BJ (cell line): Measurements from ENCODE around the gene MBIP. TPM values are rescaled to one million over a fixed set of nuclear protein-coding genes. Genes with fewer than 3 reads are reported as not detected.
A peak's percentile ranks its signal among the peaks of the same experiment; 100 is the strongest.

ENCODE experiments used
- CTCF ChIA-PET: fragments of 350-600 bp; formaldehyde crosslinking; extraction: SDS; loops from one replicate; lab custom pipeline; 2021; ENCODE audit warnings: antibody characterized with exemption, inconsistent platforms; lab: Yijun Ruan, JAX
- POLR2A ChIA-PET: fragments of 300-600 bp; sonication (Branson Sonifier 250); formaldehyde crosslinking; extraction: SDS; loops from one replicate; lab custom pipeline; 2021; ENCODE audit warnings: antibody characterized with exemption; lab: Charles Lee
- DNase-seq: peaks from one replicate; pipeline ENCODE4 v3.0.0-alpha.2; 2011; ENCODE audit warnings: low read depth
- H3K27me3 ChIP-seq: 2 replicates; pipeline ENCODE4 v1.6.0; 2011; ENCODE audit warnings: low read length; ENCODE audit not compliant: control insufficient read depth, insufficient read depth
- H3K36me3 ChIP-seq: 2 replicates; pipeline ENCODE4 v1.5.1; 2011; ENCODE audit warnings: low read length; ENCODE audit not compliant: control insufficient read depth, insufficient read depth
- H3K4me3 ChIP-seq: 2 replicates; pipeline ENCODE4 v1.5.1; 2011; ENCODE audit warnings: low read depth, mild to moderate bottlenecking, control low read depth, low read length
- CTCF ChIP-seq: IDR thresholded peaks from 2 replicates; pipeline ENCODE4 v1.5.1; 2011; ENCODE audit warnings: low read depth, mild to moderate bottlenecking, control low read depth, inconsistent platforms, low read length, moderate library complexity; ENCODE audit not compliant: insufficient read depth
- polyA plus RNA-seq: library from polyadenylated mRNA; depleted of rRNA; stranded (reverse); fragments of >200 nt; gene quantifications from 2 replicates; pipeline ENCODE4 v1.2.3, GENCODE V29; 2011

MBIP gene
- polyA plus RNA-seq, 1 experiment: 10.7 TPM

DNA sequence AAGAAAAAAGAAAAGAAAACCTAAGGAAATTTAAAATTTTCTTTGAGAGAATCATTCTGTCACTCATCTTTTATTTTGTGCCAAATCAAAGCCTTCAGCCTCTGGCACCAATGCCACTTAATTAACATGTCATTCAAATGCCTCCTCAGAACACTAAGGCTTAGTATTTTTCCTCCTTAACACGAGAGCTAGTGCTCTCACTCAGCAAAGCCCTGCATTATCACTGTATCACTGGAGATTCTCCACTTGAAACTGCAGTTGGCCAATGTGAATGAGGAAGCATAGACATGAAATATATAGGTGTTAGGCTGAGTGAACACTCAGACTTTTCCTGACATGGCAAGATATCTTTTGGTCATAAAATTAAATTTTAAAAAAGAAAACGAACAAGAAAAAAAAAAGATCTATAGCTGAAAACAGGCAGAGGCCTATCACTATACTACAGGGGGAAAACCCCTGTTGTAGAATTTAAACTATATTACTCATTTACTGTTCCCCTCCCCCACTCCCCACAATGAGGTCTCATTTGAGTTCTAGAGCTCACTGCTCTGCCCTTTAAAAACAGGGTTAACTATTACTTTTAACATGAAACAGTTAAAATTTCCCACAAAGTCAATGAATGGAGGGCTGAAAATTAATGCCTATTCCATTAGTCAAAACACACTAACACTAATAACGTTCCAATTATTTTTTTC is 5.1 kb downstream of the MBIP start:
- H3K27me3 ChIP-seq: no peaks in the 10 kb centered on the region
- ChIA-PET POLR2A (no interaction called here), CTCF (no interaction called here)
- H3K4me3 ChIP-seq: no peak overlapping the region
- no peak for DNase-seq
- H3K36me3 ChIP-seq: peaks cover 2% of the 10 kb centered on the region; the same call in 1 of the 2 replicates
- TF ChIP-seq CTCF: no peak

GRCh38 chr14:36313898-36314297 is 6.5 kb downstream of the MBIP start:
- 0 out of 2 replicates have a peak, but pooled peaks have one; percentile 3 for TF ChIP-seq CTCF
- ChIA-PET POLR2A (no interaction called here), CTCF (interaction anchor here (1.2 to 1.9 kb wide), 2 partner anchors 8 to 244 kb away, joined by 3 to 4 read pairs; no protein-coding TSS in a partner anchor)
- Histone ChIP-seq H3K36me3 (peaks cover 6% of the 10 kb centered on the region; the same call in 1 of the 2 replicates), H3K27me3 (no peaks in the 10 kb centered on the region), H3K4me3 (no peak overlapping the region)
- DNase-seq: no peak

- ChIA-PET CTCF (interaction anchor here (1.9 kb wide), 1 partner anchor 243 kb away, joined by 4 read pairs; no protein-coding TSS in a partner anchor), POLR2A (interaction anchor here (0.5 kb wide), 1 partner anchor 203 kb away, joined by 9 read pairs; no protein-coding TSS in a partner anchor)
- Histone ChIP-seq H3K27me3 (no peaks in the 10 kb centered on the region), H3K36me3 (peaks cover 6% of the 10 kb centered on the region; the same call in 1 of the 2 replicates), H3K4me3 (no peak overlapping the region)
- no peak for DNase-seq
- TF ChIP-seq CTCF: no peak
These were observed 7.2 kb downstream of the MBIP start for GRCh38 chr14:36313206-36313605.

DNA sequence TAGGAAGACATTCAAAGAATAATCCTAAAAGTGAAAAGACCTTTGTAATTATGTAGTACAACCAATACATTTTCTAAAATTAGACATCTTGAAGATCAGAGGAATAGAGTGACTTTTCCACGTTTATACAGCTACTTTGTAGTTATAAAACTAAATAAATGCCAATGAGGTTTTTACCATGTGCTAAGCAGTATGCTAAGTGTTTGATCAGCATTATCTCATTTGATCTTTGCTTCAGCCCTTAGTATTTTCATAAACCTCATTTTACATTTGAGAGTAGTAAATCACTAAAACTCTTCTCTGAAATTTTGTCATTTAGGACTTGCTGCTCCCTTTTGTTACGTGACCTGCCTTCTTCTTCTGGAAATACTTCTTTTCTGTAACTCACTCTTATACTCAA is 13.6 kb downstream of the MBIP start:
- Histone ChIP-seq H3K36me3 (peaks cover 9% of the 10 kb centered on the region), H3K4me3 (no peak overlapping the region), H3K27me3 (no peaks in the 10 kb centered on the region)
- no peak for TF ChIP-seq CTCF
- ChIA-PET CTCF (no interaction called here), POLR2A (no interaction called here)
- DNase-seq: no peak

- ChIA-PET CTCF (interaction anchor here (0.7 kb wide), 1 partner anchor 21 kb away, joined by 4 read pairs; no protein-coding TSS in a partner anchor), POLR2A (no interaction called here)
- no peak for TF ChIP-seq CTCF
- Histone ChIP-seq H3K4me3 (no peak overlapping the region), H3K36me3 (peaks cover 7% of the 10 kb centered on the region), H3K27me3 (no peaks in the 10 kb centered on the region)
- no peak for DNase-seq
These were observed 15.5 kb downstream of the MBIP start for GRCh38 chr14:36304895-36305294.
